Activated CD8-positive, alpha-beta memory T cell treated with anti-CD3 and anti-CD28 coated beads for 4 hours (primary cell): ENCODE results near the gene KCNC1.

ENCODE experiments used
- DNase-seq, 2 donors: peaks; one replicate each; pipeline ENCODE4 v3.0.0-alpha.2; 2020; ENCODE audit warnings: low read depth in 2 of 2

KCNC1 gene

GRCh38 chr11:17822401-17822781 is 87.8 kb downstream of the KCNC1 start:
- DNase-seq, result no peak

GRCh38 chr11:17827006-17827405 is 92.4 kb downstream of the KCNC1 start:
- no peak for DNase-seq

GRCh38 chr11:17828311-17828751 is 93.8 kb downstream of the KCNC1 start:
- no peak for DNase-seq

DNA sequence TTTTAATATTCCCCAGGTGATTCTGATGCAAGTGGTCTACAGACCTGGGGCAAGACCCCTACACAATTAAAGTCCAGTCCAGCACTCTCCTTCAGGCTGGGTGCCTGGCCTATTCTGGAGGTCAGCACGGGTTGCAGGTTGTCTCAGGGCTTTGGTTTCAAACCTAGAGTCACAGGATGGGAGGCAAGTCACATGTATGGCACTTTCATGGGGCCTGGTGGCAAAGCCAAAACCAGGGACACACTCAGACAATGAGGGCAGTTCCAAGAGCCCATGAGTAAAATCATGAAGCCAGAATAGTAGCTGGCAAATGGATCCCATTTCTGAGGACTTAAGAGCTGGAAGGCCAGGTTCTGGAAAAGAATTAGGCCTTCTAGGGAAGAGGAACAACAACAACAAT is 96.6 kb downstream of the KCNC1 start:
- DNase-seq, result no peak

DNA sequence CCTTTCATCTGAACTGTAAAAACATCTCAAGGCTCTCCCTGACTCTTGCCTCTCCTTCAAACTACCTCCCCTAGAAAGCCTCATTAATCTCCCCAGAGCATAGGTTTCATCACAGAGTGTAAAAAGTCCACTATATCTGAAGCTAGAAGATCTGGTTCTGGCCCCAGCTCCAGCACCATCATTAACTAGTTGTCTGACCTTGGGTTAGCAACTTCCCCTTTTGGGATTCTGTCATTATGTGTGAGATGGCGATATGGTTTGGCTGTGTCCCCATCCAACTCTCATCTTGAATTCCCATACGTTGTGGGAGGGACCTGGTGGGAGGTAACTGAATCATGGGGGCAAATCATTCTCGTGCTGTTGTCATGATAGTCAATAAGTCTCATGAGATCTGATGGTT is 97.3 kb downstream of the KCNC1 start:
- DNase-seq, result no peak
